ENCODE data around the gene TACC3. TPM values are rescaled to one million over a fixed set of nuclear protein-coding genes. Genes with fewer than 3 reads are reported as not detected.

The TACC3 gene
- total RNA-seq, 3 donors from 2014 or later: 12.0 to 30.2 (median 12.7) TPM

DNA sequence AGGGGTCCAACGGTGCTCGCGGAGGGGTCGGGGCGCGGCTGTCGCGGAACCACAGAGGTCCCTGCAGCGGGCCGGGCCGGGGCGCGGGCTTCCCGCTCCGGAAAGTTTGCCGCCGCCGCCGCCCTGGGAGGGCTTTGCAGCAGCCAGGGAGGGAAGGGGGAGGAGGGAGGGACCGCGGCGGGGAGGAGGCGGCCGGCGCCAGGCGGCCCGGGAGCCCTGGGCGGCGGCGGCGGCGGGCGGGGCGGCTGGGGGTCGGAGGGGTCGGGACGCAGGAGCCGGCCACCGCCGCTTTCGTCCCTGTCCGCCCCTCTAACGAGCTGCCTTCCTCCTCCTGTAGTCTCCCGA is 72.1 kb downstream of the TACC3 start:
- Histone ChIP-seq H3K4me3 (peak overlapping the region; percentile 50), H3K4me1 (ENCODE audit: low read depth) (peaks cover 21% of the 10 kb centered on the region), H3K9me3 (no peaks in the 10 kb centered on the region), H3K36me3 (ENCODE audit: low read depth) (no peaks in the 10 kb centered on the region)
- TF ChIP-seq, protein P1, sequence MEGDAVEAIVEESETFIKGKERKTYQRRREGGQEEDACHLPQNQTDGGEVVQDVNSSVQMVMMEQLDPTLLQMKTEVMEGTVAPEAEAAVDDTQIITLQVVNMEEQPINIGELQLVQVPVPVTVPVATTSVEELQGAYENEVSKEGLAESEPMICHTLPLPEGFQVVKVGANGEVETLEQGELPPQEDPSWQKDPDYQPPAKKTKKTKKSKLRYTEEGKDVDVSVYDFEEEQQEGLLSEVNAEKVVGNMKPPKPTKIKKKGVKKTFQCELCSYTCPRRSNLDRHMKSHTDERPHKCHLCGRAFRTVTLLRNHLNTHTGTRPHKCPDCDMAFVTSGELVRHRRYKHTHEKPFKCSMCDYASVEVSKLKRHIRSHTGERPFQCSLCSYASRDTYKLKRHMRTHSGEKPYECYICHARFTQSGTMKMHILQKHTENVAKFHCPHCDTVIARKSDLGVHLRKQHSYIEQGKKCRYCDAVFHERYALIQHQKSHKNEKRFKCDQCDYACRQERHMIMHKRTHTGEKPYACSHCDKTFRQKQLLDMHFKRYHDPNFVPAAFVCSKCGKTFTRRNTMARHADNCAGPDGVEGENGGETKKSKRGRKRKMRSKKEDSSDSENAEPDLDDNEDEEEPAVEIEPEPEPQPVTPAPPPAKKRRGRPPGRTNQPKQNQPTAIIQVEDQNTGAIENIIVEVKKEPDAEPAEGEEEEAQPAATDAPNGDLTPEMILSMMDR (IDR thresholded peaks at IDR 0.05): no peak
- DNase-seq (peak in 2 of 3 donors; percentile 73 to 80), ATAC-seq (peak; percentile 46)
- intact Hi-C loops (cut with DNase I, micrococcal nuclease): no loop called here

DNA sequence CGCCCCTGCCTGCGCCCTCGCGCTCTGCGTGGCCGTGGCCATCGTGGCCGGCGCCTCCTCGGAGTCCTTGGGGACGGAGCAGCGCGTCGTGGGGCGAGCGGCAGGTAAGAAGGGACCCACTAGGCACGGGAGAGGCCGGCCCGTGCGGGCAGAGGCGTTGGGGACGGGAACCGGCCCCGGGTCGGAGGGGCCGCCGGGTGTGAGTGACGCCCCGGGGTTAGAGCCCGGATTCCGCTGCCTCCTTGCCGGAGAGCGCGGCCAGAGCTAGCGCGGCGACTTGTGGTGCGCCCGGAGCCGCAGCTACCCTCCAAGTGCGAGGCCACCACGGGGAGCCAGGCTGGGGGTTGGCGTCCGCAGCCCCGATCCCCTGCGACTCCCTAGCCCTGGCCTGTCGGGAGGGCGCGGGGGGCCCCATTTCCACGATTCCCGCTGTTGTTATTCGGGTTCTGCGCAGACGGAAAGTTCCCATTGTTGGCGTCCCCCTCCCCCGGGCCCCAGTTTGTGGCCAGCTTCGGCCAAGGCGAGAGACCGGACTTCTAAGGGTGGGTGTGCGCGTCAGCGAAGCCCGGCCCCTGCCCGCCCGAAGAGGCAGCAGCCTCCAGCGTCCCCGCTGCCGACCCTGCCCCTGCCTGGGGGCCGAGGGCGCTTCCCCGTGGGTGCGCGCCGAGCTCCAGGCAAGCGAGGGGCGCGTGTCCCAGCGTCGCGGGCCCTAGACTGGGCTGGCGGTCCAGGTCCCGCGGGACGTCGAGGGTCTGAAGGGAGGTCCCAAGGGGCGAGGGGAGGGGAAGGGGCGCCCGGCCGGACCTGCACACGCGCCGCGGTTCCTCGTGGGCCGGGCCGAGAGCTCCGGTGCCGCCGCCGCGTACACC is 72.9 kb downstream of the TACC3 start:
- peak; percentile 12 for ATAC-seq
- H3K36me3 ChIP-seq (ENCODE audit: low read depth): no peaks in the 10 kb centered on the region
- TF ChIP-seq, protein P1 (IDR thresholded peaks at IDR 0.05): no peak
- peaks cover 21% of the 10 kb centered on the region for H3K4me1 ChIP-seq (ENCODE audit: low read depth)
- H3K4me3 ChIP-seq: peak overlapping the region; percentile 50
- no peaks in the 10 kb centered on the region for H3K9me3 ChIP-seq
- intact Hi-C loops (cut with DNase I, micrococcal nuclease): no loop called here
- peak in 2 of 3 donors; percentile 39 to 59 for DNase-seq

Other genes starting within 250 kb of the TACC3 start
- gene FAM53A, start 37.2 kb upstream of the TACC3 start, total RNA-seq: 1 to 10 TPM in 2 of 3 donors, under 1 TPM in 1; 0.65 to 1.8 (median 1.4) TPM
- gene SLBP, start 9.2 kb upstream of the TACC3 start, total RNA-seq: 10 to 100 TPM; 21.9 to 31.7 (median 30.6) TPM
- 10 to 100 TPM; 43.7 to 57.0 (median 55.6) TPM for gene TMEM129, start 198 bp upstream of the TACC3 start, total RNA-seq
- gene FGFR3, start 71.8 kb downstream of the TACC3 start, total RNA-seq: 10 to 100 TPM; 25.5 to 79.1 (median 31.2) TPM
- 100 to 1,000 TPM in 2 of 3 donors, 10 to 100 TPM in 1; 85.5 to 160 (median 133) TPM for gene LETM1, start 134.6 kb downstream of the TACC3 start, total RNA-seq
- gene NSD2, start 149.9 kb downstream of the TACC3 start, total RNA-seq: 100 to 1,000 TPM in 1 of 3 donors, 10 to 100 TPM in 2; 82.8 to 114 (median 83.3) TPM

Measured in mucosa of descending colon (tissue), 3 donors.